ENCODE results near the gene ANKRD6.
"Not testable (repeated sequence)": the region's sequence is repeated elsewhere in the genome, so short reads cannot be mapped to it uniquely, and the experiment has no call there.

The ANKRD6 gene

DNA sequence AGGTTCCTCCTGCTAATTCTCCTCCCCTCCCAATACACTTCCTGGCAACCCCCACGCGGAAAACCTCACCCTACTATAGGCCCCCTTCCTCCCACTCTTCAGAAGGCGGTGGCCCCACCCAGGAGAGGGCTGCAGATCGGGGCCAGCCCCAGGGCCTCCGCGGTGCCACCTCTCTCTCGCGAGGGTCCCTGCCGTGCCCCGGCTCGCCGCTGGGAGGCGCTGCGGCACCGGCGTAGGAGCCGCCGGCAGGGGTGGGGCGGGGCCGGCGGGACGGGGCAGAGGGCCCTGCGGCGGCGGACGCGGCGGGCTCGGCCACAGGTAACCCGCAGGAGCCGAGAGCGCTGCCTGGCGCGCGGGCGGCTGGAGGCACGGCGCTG lies at the start of gene ANKRD6:
TSS of gene ANKRD6 (plus strand) at position 278 of the 377 bp plus-strand sequence. CDS start 133,825 bp downstream, outside the sequence.
- peak; percentile 54 for DNase-seq (ENCODE audit: low spot score)

DNA sequence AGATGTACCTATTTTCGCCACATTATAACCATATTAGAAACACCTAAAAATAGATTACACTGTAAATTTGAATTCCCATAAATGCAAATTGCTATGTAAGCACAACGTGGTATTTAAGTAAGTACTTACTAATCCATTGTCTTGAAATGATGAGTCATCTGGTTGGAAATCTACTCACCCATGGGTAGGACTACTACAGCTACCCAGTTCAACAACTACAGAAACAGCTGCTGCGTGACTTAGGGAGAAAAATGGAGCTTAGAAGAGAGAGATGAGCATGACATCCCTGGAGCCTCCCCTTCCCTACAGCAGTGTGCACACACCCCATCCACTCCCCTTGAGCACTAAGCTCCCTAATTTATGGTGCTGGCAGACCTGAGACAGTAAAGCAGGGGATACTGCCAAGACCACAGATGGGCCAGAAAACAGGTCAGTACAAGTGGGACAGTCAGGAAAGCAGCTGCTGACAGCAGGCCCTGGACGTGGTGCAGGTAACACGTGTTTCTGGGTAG lies 47.7 kb upstream of the ANKRD6 start:
- DNase-seq (ENCODE audit: low spot score) = no peak

DNA sequence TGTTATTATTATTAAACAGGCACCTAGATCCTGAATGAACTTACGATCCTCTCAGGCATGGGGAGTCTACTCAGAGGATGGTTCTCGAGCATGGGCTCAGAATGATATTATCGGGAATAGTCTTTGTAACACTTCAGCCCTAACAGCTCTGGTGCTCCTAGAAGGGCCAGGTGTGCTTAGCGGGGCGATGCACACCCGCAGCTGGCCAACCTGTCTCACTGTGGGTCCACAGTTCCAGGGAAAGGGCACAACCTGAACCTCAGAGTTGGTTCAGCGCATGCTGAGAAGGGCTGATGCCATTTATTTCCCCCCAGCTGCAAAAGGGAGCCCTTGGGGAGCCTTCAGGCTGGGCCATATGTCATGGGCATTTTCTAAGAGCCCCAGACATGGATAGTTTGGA lies 47.1 kb upstream of the ANKRD6 start:
- no peak for DNase-seq (ENCODE audit: low spot score)

DNA sequence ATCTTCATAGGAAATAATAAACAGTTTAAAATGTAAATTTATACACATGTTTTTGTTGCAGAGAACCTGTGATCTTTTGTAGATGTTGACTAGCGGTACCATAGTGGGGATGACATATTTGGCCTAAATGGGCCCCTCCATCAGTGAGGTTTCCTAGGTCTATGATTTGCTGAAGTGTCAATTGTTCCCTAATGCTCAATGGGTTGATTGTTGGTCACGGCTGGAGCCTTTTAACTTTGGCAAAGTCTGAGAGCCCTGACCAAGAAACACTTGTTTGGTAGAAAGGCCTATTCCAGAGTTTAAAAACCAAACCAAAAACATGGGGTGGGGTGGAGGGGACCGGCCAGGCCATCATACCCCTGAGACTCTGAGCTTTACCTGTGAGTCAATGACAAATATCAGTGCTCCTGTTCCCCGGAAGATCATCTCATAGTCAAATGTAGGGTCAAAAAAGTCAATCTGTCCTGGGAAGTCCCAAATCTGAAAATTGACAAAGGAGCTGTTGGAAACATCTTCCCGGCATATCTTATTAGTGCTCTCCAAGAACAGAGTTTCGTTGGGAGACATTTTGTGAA lies 45.9 kb upstream of the ANKRD6 start:
- no peak for DNase-seq (ENCODE audit: low spot score)

DNA sequence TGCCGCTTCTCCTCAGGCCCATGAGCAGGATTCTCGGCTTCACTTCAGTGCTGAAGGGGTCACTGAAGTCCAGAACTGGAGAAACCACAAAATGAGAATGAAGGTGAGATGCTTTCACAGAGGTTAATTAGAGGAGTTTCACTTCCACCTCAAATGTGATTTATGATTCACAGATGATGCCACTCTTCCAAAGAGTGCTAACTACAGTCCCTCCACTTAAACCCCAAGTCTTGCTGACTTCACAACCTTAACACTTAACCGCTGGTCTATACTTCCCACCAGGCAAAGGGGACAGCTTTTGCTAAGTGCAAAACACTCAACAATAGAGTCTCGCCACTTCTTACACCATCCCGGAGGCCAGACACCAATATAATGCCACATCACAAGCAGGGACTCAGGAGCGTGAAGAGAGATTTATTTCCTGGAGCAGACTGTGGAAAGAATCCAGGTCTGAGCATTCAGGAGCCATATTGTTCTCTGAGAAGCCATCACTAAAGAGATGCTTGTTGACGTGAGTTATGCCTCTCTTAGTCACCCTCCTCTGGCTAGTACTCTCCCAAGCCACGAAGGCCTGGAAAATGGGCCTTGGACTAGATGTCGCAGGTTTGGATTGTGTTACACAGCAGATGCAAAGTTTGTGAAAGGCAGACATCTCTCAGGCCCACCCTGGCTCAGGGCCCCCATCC lies 45.3 kb upstream of the ANKRD6 start:
- DNase-seq (ENCODE audit: low spot score) = no peak

DNA sequence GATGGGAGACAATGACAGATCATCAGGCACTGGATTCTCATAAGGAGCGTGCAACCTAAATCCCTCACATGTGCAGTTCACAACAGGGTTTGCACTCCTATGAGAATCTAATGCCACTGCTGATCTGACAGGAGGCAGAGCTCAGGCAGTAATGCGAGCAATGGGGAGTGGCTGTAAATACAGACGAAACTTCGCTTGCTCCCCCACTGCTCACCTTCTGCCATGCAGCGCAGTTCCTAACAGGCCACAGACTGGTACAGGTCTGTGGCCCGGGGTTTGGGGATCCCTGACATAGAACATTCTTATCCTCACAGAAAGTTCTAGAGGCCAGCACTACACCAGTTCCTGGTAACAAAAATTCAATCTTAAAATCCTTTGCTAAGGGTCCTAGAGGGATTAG lies 44.1 kb upstream of the ANKRD6 start:
- no peak for DNase-seq (ENCODE audit: low spot score)

DNA sequence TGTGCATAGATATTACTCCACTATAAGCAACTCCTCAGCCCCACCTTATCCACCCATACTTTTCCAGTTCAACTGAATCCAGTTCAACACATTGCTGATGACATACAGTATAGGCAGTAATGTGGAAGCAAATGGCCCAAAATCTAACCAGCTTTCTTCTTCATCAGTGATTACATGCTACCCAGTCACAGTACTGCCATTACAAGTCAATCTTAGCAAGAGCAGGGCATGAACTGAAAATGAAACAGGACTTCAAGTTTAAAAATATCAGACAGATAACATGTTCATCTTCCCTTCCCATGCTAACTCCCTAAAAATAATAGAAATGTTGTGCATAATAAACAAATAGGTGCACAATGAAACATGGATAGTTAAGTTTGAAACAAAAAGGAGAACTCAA lies 40.1 kb upstream of the ANKRD6 start:
- DNase-seq (ENCODE audit: low spot score) = no peak

DNA sequence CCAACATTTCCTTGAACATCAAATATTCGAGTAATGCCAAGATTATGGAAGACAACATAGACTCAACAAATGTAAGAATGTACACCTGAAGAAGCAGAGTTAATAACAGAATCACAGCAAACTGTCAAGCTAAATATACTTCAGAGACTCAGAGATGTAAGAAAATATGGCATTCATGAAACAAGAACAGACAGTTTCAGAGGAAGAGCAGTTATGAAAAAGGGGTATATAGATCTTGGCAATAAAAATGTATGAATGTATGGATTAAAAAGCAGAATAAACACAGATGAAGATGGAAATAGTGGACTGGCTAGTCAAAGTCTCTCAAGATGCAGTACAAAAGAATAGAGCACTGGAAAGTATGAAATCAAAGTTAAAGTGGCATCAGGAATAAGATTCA lies 39.3 kb upstream of the ANKRD6 start:
- DNase-seq (ENCODE audit: low spot score) = no peak

DNA sequence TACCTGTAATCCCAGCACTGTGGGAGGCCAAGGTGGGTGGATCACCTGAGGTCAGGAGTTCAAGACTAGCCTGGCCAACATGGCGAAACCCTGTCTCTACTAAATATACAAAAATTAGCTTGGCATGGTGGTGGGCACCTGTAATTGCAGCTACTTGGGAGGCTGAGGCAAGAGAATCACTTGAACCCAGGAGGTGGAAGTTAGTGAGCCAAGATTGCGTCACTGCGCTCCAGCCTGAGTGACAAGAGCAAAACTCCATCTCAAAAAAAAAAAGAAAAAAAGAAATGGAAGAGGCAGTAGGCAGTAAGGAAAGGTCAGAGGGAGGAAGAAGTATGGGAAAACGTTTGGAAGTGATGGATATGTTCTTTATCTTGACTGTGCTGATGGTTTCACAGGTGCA lies 35.1 kb upstream of the ANKRD6 start:
- DNase-seq (ENCODE audit: low spot score) = not testable (repeated sequence)

DNA sequence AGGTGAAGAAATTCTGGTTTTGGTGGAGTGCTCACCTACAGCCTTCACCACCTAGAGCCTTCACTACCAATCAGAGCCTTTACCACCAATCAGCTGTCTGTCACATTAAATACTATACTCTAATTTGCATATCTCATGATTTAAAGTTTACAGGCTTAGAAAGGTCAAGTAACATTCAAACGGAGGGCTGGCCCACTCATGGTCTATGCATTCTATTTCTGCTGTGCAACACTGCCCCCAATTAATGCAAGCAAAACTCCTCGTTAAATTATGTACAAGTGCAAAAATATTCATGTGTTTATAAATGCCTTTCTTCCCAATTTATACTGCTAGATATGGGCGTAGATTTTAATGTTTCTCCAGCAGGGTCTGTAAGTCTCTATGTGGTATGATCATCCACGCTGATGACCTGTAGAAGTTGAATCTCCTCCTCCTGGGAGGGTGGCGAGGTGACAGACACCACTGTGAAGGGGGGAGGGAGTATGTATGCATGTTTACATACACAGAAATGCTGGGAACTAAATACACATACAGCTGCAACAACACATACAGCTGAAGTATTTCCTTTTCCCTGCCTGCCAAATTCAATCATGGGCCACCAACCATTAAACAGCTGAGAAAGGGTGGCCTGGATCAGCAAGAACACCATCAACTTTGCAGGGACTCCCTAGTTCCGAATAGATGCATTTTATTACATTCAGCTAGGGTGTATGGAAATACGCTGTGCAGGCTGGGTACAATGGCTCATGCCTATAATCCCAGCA lies 34.0 kb upstream of the ANKRD6 start:
- no peak for DNase-seq (ENCODE audit: low spot score)

DNA sequence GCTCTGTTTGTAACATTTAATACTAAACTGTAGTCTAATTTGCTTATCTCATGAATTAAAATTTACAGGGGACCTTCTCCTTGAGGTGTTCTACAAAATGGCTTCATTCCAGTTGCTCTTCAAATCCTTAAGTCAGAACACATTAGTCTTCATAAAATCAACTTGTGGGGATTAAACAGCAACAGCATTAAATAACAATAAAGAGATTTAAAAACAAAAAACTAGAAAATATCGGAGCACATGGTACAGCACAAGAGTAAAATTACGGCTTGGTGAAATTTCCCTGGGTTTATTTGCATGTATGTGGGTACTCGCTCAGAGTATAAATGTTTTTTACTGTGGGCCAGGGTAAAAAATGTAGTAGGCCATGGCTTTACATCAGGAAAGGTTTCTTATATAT lies 32.9 kb upstream of the ANKRD6 start:
- no peak for DNase-seq (ENCODE audit: low spot score)

DNA sequence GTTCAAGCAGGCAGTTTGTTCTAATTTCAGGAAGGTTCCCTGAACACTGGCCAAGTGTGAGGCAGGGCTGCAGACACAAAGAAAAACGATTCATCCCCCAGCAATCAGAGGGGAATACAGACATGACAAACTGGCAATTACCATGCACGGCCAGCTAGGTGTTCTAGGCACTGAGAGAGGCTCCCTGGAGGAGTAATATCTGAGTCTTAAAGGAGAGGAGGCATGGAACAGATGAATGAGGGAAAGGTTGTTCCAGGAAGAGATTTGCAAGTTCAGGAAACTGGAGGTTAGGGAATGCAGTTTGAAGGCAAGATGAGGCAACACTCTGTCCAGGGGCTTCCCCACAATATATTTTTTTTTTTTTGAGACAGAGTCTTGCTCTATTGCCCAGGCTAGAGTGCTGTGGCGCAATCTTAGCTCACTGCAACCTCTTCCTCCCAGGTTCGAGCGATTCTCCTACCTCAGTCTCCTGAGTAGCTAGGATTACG lies 32.0 kb upstream of the ANKRD6 start:
- no peak for DNase-seq (ENCODE audit: low spot score)

DNA sequence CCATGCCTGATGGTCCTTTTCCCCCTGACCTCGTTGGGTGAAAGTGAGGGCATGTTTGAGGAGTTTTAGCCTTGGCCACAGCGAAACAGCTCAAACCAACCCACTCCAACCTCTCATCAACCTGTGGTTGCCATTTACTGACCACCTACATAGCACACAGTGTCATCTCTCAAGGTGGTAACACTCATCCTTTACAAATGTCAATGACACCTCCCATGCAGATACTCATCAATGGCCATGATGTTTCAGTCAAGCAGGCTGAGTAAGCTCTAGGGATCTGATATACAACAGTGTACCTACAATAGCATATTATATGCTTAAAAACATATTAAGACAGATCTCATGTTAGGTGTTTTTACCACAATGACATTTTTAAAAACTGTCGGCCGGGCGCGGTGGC lies 30.2 kb upstream of the ANKRD6 start:
- no peak for DNase-seq (ENCODE audit: low spot score)

DNA sequence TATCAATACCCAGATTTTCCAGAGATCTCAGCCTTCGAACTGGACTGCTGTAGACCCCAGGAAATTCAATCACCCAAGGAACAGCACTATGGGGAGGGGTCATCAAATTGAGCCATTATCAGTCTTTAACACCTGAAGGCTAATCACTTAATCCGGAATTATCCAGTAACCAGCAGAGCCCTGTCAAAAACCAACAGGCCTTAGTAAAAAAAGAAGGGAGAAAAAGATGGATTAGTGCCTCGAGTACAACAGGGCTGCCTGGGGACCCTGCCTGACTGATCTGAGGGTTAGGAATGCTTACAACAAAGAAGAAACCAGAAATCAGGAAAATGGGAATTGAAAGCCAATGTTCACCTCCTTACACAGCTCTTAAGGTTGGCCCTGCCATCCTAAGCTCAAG lies 28.4 kb upstream of the ANKRD6 start:
- no peak for DNase-seq (ENCODE audit: low spot score)

DNA sequence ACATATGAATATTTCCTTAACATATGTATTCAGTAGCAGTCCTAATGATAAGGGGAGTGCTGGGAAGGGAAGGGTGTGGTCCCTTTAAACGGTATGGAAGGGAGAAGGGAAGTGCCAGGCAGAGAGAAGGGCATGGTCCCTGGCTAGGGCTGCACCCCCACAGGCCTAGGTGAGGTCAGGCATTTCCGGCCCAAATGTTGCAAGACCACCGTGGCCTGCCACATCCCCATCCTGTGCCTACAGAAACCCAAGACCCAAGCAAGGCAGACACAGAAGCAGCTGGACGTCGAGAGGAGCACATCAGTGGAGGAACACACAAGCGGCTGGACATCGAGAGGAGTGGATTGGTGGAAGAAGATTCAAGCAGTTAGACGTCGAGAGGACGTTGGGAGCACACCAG lies 26.8 kb upstream of the ANKRD6 start:
- DNase-seq (ENCODE audit: low spot score) = no peak

DNA sequence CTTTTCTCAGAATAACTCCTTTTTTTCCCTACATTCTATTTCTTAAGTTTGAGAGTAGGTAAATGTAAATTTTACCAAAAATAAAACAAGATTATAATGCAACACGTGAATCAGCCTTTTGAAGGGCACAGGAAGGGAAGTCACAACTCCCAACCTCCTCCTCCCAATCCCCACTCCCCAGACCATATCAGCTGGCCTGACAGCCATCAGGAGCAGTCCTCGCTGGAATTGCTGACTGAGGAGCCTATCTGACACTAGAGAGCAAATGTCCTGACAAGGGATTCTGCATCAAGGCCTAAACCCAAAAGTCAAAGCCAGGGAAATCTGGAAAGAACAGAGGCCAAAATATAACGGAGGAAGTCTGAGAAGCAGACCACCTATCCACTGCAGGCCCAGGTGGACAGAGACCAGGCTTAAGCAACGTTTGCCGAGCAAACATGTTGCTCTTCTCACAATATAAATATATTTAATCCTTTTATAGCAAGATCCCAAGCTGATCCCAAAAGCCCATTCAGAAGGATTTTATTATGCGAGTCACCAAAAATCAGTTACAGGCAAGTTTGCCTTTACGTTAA lies 23.4 kb upstream of the ANKRD6 start:
- DNase-seq (ENCODE audit: low spot score) = no peak

DNA sequence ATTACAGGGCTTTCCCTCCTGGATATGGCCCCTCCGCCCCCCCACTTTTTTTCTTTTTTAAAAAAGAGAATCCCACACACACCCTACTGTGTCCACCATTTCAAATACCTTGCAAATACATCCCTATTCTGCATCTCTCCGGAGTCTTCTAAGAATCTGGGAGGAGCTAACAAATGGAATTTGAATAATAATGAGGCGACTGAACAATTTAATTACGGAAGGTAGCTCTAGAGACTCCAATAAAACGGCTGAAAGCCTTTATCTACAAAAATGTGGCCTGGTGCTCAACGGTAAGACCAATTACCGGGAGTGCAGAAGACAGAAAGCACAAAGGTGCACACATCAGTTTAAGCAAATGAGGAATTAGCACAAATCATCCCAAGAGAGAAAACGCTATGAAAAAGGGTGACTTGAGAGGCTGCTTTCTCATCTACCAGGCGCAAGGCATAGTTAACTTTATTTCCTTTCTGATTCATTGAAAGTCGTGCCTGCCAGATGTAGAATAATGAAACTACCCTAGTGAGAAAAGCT lies 22.7 kb upstream of the ANKRD6 start:
- DNase-seq (ENCODE audit: low spot score) = no peak

DNA sequence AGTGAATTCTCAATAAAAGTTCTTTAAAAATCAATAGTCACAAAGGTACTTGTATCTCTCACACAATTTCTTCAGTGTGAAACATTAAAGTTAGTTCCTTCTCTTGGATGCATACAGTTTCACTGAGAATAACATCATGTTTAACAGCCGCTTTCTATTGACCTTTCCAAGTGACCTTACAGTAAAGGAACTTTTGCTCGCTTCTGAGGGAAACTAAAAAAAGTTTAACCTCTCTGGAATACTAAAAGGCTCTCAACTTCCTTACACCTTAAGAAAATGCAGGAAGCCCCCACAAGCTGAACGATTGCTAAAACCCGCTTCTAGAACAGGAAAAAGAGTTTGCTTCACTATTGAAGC lies 22.2 kb upstream of the ANKRD6 start:
- DNase-seq (ENCODE audit: low spot score) = no peak

DNA sequence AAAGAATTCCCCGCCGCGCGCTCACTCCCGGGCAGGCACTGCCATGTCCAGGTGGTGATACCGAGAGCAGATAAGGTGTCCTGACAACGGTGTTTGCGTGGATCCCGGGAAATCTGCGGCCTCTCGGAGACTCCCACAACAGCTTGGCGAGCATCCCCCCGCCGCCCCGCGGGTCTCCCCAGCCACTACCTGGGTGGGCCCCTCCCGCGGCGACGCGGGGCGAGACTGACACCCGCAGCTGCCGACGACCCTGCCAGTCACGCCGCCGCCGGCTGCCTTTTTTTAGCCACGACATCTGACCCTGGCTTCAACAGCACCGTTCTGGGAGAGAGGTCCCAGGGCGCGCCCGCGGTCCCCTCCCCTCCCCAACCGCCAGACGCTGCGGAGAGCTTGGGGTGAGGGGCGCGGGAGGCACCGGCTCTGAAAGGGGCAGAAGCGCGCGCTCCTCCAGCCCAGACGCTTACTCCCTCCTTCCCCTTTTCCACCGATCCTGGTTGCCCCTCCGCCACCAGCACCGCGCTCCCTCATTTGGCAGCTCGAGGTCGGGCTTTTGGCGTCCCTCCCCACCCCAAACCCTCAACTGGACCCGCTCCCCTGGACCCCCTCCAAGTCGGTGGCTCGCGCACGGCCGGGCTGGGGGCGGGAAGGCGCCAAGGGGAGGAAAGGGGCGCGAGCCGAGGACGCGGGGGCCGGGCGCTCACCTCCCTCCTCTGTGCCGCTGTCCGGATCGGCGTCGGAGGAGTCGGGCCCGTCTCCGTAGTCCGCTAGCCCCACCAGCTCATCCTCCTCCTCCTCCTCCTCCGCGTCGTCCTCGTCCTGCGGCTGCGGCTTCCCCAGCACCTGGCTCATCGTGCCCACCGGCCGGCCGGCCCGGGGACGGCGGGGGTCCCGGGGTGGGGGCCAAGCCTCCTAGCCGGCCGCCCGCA lies 21.5 kb upstream of the ANKRD6 start:
- DNase-seq (ENCODE audit: low spot score) = no peak

DNA sequence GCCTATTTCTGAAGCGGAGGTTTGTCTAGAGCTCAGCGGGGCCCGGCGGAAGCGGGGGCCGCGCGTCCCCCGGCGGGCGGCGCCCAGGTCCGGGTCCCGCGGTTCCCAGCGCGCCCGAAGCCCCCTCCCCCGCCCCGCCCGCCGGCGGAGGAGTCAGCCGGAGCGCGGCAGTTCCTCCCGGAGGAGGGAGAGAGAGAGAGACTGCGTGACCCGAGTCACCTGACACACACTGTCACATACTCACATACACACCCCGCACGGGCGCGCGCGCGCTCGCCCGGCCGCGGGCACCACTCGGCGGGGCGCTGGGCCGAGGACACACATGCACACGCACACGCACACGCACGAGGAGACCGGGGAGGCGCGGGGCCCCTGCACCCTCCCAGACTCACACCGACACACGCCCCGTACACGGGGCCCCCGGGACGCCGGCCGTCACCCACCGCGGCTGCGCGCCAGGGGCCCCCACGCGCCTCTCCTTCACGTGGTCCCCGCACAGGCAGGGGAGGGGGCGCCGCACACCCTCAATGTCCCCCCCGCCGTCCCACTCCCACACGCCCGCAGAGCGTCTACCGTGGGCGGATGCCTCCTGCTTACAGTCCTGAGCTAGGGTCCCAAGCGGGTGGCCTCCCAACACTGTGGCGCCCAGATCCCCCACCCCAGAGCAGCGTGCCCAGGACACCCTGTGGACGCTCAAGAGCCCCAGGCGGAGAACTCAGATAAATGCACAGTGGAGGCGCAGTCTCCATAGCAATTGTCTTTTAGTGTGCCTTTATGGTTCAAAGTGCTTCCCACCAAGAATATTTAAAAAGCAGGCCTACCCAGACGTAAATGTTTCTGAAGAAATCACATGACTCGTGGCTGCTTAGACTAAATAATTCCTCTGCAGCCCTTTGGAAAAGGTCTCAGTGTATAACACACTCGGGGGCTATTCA lies 20.6 kb upstream of the ANKRD6 start, which contains the start of gene RRAGD:
TSS of gene RRAGD (minus strand) at position 203 of the 935 bp plus-strand sequence. CDS start 280 bp downstream, outside the sequence.
- no peak for DNase-seq (ENCODE audit: low spot score)

Measured in hematopoietic multipotent progenitor cell treated with erythropoietin and hydrocortisone succinate and interleukin-3 and kit ligand, for 15 days (in vitro differentiated cells).